K562 treated with DMSO at 1 percent for 12 hours (cell line): ENCODE data around the gene LDAF1. TPM values are rescaled to one million over a fixed set of nuclear protein-coding genes. Genes with fewer than 3 reads are reported as not detected.

Experiments used
- total RNA-seq: library from RNA; unstranded; fragments of 300-600 nt; gene quantifications from 2 replicates; pipeline ENCODE4 v1.2.3, GENCODE V29; 2022; ENCODE audit not compliant: insufficient read depth

LDAF1 gene
- 18.9 and 29.5 TPM in 2 replicates for total RNA-seq

GRCh38 chr16:21158208-21159110 is at the start of gene LDAF1:
LDAF1 (plus strand) TSS chr16:21158674; CDS start chr16:21161183, 2,509 bp downstream.

GRCh38 chr16:21150375-21151001 is 8.0 kb upstream of the LDAF1 start, which contains the start of gene DNAH3:
DNAH3 (minus strand) TSS chr16:21150846; CDS start chr16:21150319, 527 bp downstream.

GRCh38 chr16:21211486-21211885 is 53.0 kb downstream of the LDAF1 start, which contains the start of gene ZP2:
ZP2 (minus strand) TSS chr16:21211574; CDS start chr16:21211547, 27 bp downstream.

Other genes with a start within 250 kb of the LDAF1 start
- gene DNAH3, start 7.8 kb upstream of the LDAF1 start, total RNA-seq: 0.60 TPM in 1 of 2 replicates, not detected in the other
- gene ZP2, start 52.9 kb downstream of the LDAF1 start, total RNA-seq: not detected in 2 replicates
- gene ANKS4B, start 75.0 kb downstream of the LDAF1 start, total RNA-seq: not detected in 2 replicates
- 2.1 and 2.4 TPM in 2 replicates for gene CRYM, start 119.6 kb downstream of the LDAF1 start, total RNA-seq